ENCODE data around the gene SCN5A.

Gene SCN5A

GRCh38 chr3:38510631-38511030 lies 138.9 kb downstream of the SCN5A start:
- no peak for DNase-seq
- H3K9me3 ChIP-seq (ENCODE audit: control extremely low read depth in 1 of 5, control insufficient read depth in 4 of 5, insufficient read depth in 2 of 5, low read depth in 1 of 5, low read length in 4 of 5) = no peaks in the 10 kb centered on the region
- no peaks in the 10 kb centered on the region for H3K4me1 ChIP-seq (ENCODE audit: control extremely low read depth in 1 of 4, control insufficient read depth in 4 of 4, insufficient read depth in 4 of 4, low read length in 3 of 4)
- no peaks in the 10 kb centered on the region for H3K27me3 ChIP-seq (replicated peaks in 2 of 5; ENCODE audit: control insufficient read depth in 4 of 5, insufficient read depth in 5 of 5, low read length in 4 of 5)
- no peak overlapping the region for H3K27ac ChIP-seq (ENCODE audit: insufficient read depth in 1 of 2, low read depth in 1 of 2, low read length in 2 of 2, poor library complexity in 1 of 2, severe bottlenecking in 2 of 2)
- POLR2A ChIA-PET = no interaction called here
- peaks cover 9 to 41% (median 21%) of the 10 kb centered on the region in 4 experiments for H3K36me3 ChIP-seq (ENCODE audit: control insufficient read depth in 4 of 4, insufficient read depth in 4 of 4, low read length in 3 of 4)
- CTCF ChIA-PET = interaction anchor here (1.2 to 2.7 kb wide), 3 partner anchors 10 to 143 kb away, joined by 3 to 6 read pairs (median 6); partner anchors contain the start of gene EXOG
- H3K4me3 ChIP-seq (ENCODE audit: control insufficient read depth in 1 of 7, extremely low read depth in 1 of 7, insufficient read depth in 4 of 7, low read depth in 2 of 7, low read length in 6 of 7) = no peak overlapping the region

DNA sequence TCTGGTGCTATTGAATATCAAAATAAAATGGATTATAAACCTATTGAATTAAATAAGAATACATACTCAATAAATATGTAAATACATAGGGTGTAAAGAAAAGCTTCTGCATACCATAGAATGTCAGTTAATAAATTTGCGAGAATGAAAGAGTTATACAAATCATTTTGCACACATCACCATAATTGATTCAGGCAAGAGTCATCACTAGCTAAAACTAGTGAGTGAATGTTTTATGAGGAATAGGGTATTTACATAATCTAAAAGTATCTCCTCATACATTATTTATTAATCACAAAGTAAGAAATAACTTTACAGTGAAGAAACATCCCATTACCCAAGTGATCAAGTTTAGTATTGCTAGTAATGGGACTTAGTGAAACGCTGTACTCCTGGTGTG lies 139.8 kb downstream of the SCN5A start:
- Histone ChIP-seq H3K27ac (ENCODE audit: insufficient read depth in 1 of 2, low read depth in 1 of 2, low read length in 2 of 2, poor library complexity in 1 of 2, severe bottlenecking in 2 of 2) (no peak overlapping the region), H3K9me3 (ENCODE audit: control extremely low read depth in 1 of 5, control insufficient read depth in 4 of 5, insufficient read depth in 2 of 5, low read depth in 1 of 5, low read length in 4 of 5) (no peaks in the 10 kb centered on the region), H3K27me3 (replicated peaks in 2 of 5; ENCODE audit: control insufficient read depth in 4 of 5, insufficient read depth in 5 of 5, low read length in 4 of 5) (no peaks in the 10 kb centered on the region), H3K4me3 (ENCODE audit: control insufficient read depth in 1 of 7, extremely low read depth in 1 of 7, insufficient read depth in 4 of 7, low read depth in 2 of 7, low read length in 6 of 7) (no peak overlapping the region), H3K36me3 (ENCODE audit: control insufficient read depth in 4 of 4, insufficient read depth in 4 of 4, low read length in 3 of 4) (peaks cover 12 to 42% (median 18%) of the 10 kb centered on the region in 4 experiments), H3K4me1 (ENCODE audit: control extremely low read depth in 1 of 4, control insufficient read depth in 4 of 4, insufficient read depth in 4 of 4, low read length in 3 of 4) (no peaks in the 10 kb centered on the region)
- DNase-seq = no peak
- ChIA-PET POLR2A (no interaction called here), CTCF (interaction anchor here (2.7 to 4.2 kb wide), 2 partner anchors 12 to 13 kb away, joined by 6 to 16 read pairs; partner anchors contain the start of gene EXOG)
- WGBS (ENCODE audit: insufficient coverage) = 100% methylated on average over 1 of the region's 2 CpGs

GRCh38 chr3:38507120-38507519 lies 142.4 kb downstream of the SCN5A start:
- DNase-seq = no peak
- 69% methylated on average over 2 of the region's 2 CpGs for WGBS (ENCODE audit: insufficient coverage)
- no peaks in the 10 kb centered on the region for H3K9me3 ChIP-seq (ENCODE audit: control extremely low read depth in 1 of 5, control insufficient read depth in 4 of 5, insufficient read depth in 2 of 5, low read depth in 1 of 5, low read length in 4 of 5)

GRCh38 chr3:38500688-38501417 lies 148.6 kb downstream of the SCN5A start:
- Histone ChIP-seq H3K4me3 (ENCODE audit: control insufficient read depth in 1 of 7, extremely low read depth in 1 of 7, insufficient read depth in 4 of 7, low read depth in 2 of 7, low read length in 6 of 7) (no peak overlapping the region), H3K27ac (ENCODE audit: insufficient read depth in 1 of 2, low read depth in 1 of 2, low read length in 2 of 2, poor library complexity in 1 of 2, severe bottlenecking in 2 of 2) (no peak overlapping the region), H3K4me1 (ENCODE audit: control extremely low read depth in 1 of 4, control insufficient read depth in 4 of 4, insufficient read depth in 4 of 4, low read length in 3 of 4) (peaks cover 0 to 10% (median 6%) of the 10 kb centered on the region in 4 experiments), H3K36me3 (ENCODE audit: control insufficient read depth in 4 of 4, insufficient read depth in 4 of 4, low read length in 3 of 4) (peaks cover 7 to 26% (median 18%) of the 10 kb centered on the region in 4 experiments), H3K9me3 (ENCODE audit: control extremely low read depth in 1 of 5, control insufficient read depth in 4 of 5, insufficient read depth in 2 of 5, low read depth in 1 of 5, low read length in 4 of 5) (no peaks in the 10 kb centered on the region), H3K27me3 (replicated peaks in 2 of 5; ENCODE audit: control insufficient read depth in 4 of 5, insufficient read depth in 5 of 5, low read length in 4 of 5) (no peaks in the 10 kb centered on the region)
- no CpG with 5 or more reads among the region's 2 CpGs for WGBS (ENCODE audit: insufficient coverage)
- CTCF ChIA-PET = interaction anchor here (0.7 kb wide), 1 partner anchor 529 kb away, joined by 3 read pairs; no protein-coding TSS in a partner anchor
- POLR2A ChIA-PET = no interaction called here
- no peak for DNase-seq

More at GRCh38 chr3:38507120-38507519, 142.4 kb downstream of the SCN5A start:
- no peaks in the 10 kb centered on the region for H3K4me1 ChIP-seq (ENCODE audit: control extremely low read depth in 1 of 4, control insufficient read depth in 4 of 4, insufficient read depth in 4 of 4, low read length in 3 of 4)
- H3K36me3 ChIP-seq (ENCODE audit: control insufficient read depth in 4 of 4, insufficient read depth in 4 of 4, low read length in 3 of 4) = peaks cover 4 to 38% (median 21%) of the 10 kb centered on the region in 4 experiments
- ChIA-PET CTCF (interaction anchor here (4.2 kb wide), 1 partner anchor 14 kb away, joined by 16 read pairs; no protein-coding TSS in a partner anchor), POLR2A (no interaction called here)
- no peak overlapping the region for H3K4me3 ChIP-seq (ENCODE audit: control insufficient read depth in 1 of 7, extremely low read depth in 1 of 7, insufficient read depth in 4 of 7, low read depth in 2 of 7, low read length in 6 of 7)
- H3K27me3 ChIP-seq (replicated peaks in 2 of 5; ENCODE audit: control insufficient read depth in 4 of 5, insufficient read depth in 5 of 5, low read length in 4 of 5) = no peaks in the 10 kb centered on the region
- no peak overlapping the region for H3K27ac ChIP-seq (ENCODE audit: insufficient read depth in 1 of 2, low read depth in 1 of 2, low read length in 2 of 2, poor library complexity in 1 of 2, severe bottlenecking in 2 of 2)

Data from common myeloid progenitor, CD34-positive (primary cell).